C4-2B (cell line): ENCODE results near the gene DNASE2B.

Experiments
- H3K27ac ChIP-seq: fragments of 450-650 bp; 2 replicates; pipeline ENCODE4 v1.5.1; 2017
- CTCF ChIP-seq: fragments of 450-650 bp; conservative IDR thresholded peaks from 2 replicates; pipeline ENCODE4 v1.5.1; 2017; ENCODE audit warnings: mild to moderate bottlenecking
- ZFX ChIP-seq: fragments of 450-650 bp; IDR thresholded peaks from 2 replicates; pipeline ENCODE4 v1.6.1; 2017

Gene DNASE2B, protein sequence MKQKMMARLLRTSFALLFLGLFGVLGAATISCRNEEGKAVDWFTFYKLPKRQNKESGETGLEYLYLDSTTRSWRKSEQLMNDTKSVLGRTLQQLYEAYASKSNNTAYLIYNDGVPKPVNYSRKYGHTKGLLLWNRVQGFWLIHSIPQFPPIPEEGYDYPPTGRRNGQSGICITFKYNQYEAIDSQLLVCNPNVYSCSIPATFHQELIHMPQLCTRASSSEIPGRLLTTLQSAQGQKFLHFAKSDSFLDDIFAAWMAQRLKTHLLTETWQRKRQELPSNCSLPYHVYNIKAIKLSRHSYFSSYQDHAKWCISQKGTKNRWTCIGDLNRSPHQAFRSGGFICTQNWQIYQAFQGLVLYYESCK

DNA sequence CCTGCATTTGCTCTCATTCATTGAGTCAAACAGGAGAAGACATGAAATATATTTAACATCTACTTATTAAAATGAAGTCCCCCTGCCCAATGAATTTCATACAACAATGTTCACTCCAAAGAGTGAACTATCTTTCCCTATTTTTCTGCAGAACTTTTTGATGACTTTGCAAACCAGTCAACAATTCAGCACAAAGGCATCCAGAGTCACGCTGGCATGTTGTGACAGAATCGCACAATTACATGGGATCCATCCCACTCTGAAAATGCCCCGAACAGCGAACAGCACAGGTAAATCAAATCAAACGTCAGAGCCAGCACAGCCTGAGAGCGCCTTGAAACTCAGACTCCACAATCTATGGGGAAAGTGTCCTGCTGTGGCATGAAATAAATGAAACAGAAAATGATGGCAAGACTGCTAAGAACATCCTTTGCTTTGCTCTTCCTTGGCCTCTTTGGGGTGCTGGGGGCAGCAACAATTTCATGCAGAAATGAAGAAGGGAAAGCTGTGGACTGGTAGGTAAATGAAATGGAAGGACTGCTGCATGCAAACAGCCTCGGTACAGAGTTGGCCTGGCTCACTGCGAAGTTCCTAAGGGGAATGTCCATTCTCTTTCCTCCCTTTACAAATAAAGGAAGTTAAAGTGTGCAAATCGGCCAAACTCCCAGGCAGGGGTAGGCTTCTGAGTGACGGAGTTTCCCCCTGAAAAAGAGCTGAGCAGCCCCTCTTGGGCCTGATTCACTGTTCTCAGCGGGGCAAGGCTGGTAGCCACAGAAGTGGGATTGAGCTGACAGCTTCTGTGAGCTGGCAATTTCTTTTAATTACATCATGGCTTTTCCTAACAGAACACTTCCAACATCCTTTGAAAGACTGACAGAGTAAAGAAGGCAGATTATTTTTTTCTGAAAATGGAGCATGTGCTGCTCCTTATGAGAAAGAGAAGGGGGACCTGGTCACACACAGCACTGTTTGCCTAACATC, at the start of gene DNASE2B:
Gene DNASE2B (plus strand): TSS at position 310 of the 981 bp plus-strand sequence. CDS start 81 bp downstream, at position 391.
- no peak within 1 kb of the TSS for H3K27ac ChIP-seq
- no peak for TF ChIP-seq CTCF
- TF ChIP-seq ZFX = no peak

DNA sequence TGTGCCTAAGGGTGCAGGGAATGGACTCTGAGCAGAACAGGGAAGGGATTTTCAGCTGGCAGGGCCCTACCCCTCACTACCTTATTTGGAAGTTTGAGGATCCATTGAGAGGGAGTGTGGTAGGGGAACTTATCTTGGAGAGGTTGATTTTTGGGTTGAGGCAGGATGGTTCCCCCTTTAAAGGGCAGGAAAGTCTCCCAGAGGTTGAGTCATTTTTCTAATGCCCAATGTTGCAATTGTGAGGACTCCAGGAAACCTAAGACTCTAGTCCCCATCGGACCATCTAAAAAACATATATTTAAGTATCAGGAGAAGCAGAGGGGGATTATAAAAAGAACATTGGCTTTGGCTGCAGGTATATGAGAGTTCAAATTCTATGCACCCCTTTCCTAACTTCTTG, 49.5 kb upstream of the DNASE2B start:
- TF ChIP-seq ZFX = no peak
- TF ChIP-seq CTCF = no peak
- no peak overlapping the region for H3K27ac ChIP-seq

GRCh38 chr1:84350104-84350503, 48.2 kb upstream of the DNASE2B start:
- TF ChIP-seq CTCF (no peak), ZFX (no peak)
- H3K27ac ChIP-seq = no peak overlapping the region

DNA sequence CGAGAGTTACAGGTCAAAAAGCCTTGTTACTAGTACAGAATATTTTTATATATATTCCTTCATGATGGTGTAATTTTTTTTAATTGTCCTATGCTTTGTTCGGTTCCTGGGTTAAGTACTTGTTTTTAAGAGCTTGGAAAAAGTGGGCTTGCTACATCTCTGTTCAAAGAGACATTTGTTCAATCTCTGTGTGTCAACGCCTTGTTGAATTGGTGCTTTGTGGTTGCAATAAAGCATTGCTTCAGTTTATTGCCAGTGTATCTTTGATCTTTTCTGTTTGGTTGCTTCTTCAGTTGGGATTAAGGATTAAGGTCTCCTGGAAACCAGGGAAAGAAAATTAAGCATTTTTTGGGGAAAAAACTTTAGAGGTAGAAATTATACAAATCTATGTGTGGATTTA, 47.7 kb upstream of the DNASE2B start:
- H3K27ac ChIP-seq = no peak overlapping the region
- TF ChIP-seq ZFX = no peak
- no peak for TF ChIP-seq CTCF

GRCh38 chr1:84352298-84353106, 45.8 kb upstream of the DNASE2B start:
- no peak for TF ChIP-seq CTCF
- TF ChIP-seq ZFX = no peak; the same call in 1 of the 2 replicates
- no peak overlapping the region for H3K27ac ChIP-seq

DNA sequence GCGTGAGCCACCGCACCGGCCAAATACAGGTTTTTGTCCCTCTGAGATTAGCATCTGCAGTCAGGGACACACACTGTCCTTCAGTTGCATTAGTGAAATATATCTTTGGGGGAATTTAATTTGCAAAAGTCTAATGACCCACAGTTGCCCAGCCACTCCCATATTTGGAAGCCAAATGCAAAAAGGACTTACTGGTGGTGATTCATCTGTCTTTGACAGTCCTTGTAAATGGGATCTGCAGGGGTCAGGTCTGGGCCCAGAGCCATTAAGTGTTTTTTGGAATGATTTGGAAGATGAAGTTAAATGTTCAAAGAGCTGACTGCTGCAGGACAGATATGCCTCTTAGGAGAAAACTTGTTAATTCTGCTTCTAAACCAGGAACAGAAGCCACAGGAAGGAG, 44.6 kb upstream of the DNASE2B start:
- TF ChIP-seq ZFX (no peak), CTCF (no peak)
- H3K27ac ChIP-seq = no peak overlapping the region
